Measurements from ENCODE around the gene PAGR1. TPM values are rescaled to one million over a fixed set of nuclear protein-coding genes. Genes with fewer than 3 reads are reported as not detected.

PAGR1 gene
- total and polyA plus RNA-seq, 2 of the 13 experiments (the other 11 are each of a cell fraction or from before 2014, with no cell fraction given), result 9.8 to 66.4 TPM

GRCh38 chr16:29862884-29863668 is 47.1 kb downstream of the PAGR1 start, which contains the start of gene CDIPT (continued):
- TF ChIP-seq BCLAF1 (IDR thresholded peaks at IDR 0.05) (no peak), SPEN (CRISPR knock-in tag; IDR thresholded peaks at IDR 0.05; ENCODE audit: low read depth) (peak; percentile 83), FOSL1 (CRISPR knock-in tag; IDR thresholded peaks at IDR 0.05; ENCODE audit: borderline replicate concordance) (no peak), SP1 (IDR thresholded peaks at IDR 0.05) (no peak), SP1 (CRISPR knock-in tag; IDR thresholded peaks at IDR 0.05) (peak; percentile 80), ZNF670 (CRISPR knock-in tag; IDR thresholded peaks at IDR 0.05; ENCODE audit: borderline replicate concordance) (peak; percentile 90; the same call in 1 of the 2 replicates), ZNF775 (CRISPR knock-in tag; IDR thresholded peaks at IDR 0.05; ENCODE audit: borderline replicate concordance) (no peak), SRY (CRISPR knock-in tag; IDR thresholded peaks at IDR 0.05) (peak; percentile 86; the same call in 1 of the 2 replicates), ZBTB40 (IDR thresholded peaks at IDR 0.05) (no peak), ZBTB40 (CRISPR knock-in tag; IDR thresholded peaks at IDR 0.05) (peak; percentile 5; the same call in 1 of the 2 replicates), ZFP36L1 (CRISPR knock-in tag; IDR thresholded peaks at IDR 0.05) (no peak)
- TF ChIP-seq, protein P1, sequence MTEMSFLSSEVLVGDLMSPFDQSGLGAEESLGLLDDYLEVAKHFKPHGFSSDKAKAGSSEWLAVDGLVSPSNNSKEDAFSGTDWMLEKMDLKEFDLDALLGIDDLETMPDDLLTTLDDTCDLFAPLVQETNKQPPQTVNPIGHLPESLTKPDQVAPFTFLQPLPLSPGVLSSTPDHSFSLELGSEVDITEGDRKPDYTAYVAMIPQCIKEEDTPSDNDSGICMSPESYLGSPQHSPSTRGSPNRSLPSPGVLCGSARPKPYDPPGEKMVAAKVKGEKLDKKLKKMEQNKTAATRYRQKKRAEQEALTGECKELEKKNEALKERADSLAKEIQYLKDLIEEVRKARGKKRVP (CRISPR knock-in tag; IDR thresholded peaks at IDR 0.05), result peak in 1 of 2 experiments; percentile 61; a peak in 1 of 4 replicates
- TF ChIP-seq, protein P2, sequence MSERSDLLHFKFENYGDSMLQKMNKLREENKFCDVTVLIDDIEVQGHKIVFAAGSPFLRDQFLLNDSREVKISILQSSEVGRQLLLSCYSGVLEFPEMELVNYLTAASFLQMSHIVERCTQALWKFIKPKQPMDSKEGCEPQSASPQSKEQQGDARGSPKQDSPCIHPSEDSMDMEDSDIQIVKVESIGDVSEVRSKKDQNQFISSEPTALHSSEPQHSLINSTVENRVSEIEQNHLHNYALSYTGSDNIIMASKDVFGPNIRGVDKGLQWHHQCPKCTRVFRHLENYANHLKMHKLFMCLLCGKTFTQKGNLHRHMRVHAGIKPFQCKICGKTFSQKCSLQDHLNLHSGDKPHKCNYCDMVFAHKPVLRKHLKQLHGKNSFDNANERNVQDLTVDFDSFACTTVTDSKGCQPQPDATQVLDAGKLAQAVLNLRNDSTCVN (CRISPR knock-in tag; IDR thresholded peaks at IDR 0.05; ENCODE audit: borderline replicate concordance), result peak; percentile 84

All from HepG2 (cell line).